Head of caudate nucleus (tissue), 42 donors: ENCODE results near the gene PRKCE.

ENCODE experiments used
- DNase-seq, 42 donors: peaks; one replicate each; pipeline versions ENCODE4 v3.0.0 to v3.0.0-alpha.2; 2020 to 2021; ENCODE audit warnings: mixed read lengths in 7 of 42
- intact Hi-C: fragments of 100-400 bp; cut with DNase I; formaldehyde crosslinking; loops from one replicate; pipeline ENCODE4 v1.15.0; 2022

The PRKCE gene

DNA sequence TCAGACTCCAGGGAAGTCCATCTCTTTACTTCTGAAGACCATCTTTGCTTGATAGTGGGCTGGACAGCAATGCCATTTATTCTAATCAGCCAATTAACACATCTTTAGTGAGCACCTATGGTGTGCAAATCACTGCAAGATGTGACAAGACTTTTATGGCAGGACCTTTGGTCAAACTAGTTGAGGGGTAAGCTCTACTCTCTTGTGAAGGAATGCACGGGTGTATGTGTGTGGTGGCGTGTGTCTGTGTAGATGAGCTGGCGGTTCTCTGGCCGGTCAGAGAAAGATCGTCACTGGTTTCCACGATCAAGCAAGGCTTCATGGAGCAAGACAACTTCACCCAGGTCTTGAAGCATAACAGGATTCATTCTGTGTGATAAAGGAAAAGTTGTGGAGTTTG lies 364.6 kb downstream of the PRKCE start:
- no peak for DNase-seq
- intact Hi-C loops, result loop anchor here (10.0 kb wide), 1 partner anchor 349 kb away; no protein-coding TSS in a partner anchor

DNA sequence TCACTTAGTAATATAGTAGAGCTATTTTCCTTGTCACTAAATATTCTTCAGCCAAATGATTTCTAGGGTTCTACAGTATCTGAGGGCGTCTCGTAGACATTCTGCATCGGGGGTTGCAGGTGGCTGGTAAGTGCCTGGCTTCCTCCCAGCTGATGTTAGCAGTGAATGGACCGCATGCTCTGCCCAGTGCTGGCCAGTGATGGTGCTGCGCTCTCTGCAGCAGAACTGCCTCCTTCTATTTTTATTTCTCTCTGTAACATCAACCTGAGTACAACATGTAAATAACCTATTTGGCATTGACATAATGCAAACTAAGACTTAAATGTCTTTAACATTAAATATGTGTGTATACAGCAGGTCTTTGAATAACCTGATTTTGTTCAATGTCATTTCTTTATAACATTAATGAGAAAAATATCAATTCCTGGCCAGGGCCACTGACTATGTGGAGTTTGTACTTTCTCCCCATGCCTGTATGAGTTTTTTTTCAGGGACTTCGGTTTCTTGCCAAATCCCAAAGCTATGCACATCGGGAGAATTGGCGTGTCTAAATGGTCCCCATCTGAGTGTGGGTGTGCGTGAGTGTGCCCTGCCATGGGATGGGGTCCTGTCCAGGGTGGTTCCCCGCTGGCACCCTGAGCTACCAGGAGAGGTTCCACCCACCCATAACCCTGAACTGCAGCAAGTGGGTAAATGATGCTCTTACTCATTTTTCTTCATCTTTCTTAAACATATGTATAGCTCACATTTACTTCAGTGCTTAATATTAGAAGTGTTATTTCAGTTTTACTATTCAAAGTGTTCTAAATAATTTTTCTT lies 367.5 kb downstream of the PRKCE start:
- DNase-seq, result peak in 21 of 42 donors; percentile 9 to 57 (median 26)
- intact Hi-C loops, result loop anchor here (10.0 kb wide), 1 partner anchor 346 kb away; no protein-coding TSS in a partner anchor

DNA sequence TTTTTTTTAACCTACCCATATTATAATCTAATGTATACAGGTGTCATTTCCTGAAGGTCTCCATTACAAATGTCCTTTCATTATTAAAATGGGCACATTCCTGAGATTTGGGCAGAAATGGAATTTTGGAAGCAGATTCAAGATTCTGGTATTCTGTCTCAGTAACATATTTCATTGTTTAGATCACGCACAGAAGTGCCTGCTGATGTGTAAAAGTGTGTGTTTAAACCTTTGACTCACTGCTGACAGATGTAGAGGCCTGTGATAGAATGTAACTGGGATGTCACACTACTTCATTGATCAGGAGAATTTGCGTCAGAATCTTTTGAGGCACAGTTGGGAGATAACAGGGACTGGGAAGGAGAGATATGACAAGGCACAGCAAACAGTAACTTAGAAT lies 368.9 kb downstream of the PRKCE start:
- intact Hi-C loops, result no loop called here
- DNase-seq, result no peak

DNA sequence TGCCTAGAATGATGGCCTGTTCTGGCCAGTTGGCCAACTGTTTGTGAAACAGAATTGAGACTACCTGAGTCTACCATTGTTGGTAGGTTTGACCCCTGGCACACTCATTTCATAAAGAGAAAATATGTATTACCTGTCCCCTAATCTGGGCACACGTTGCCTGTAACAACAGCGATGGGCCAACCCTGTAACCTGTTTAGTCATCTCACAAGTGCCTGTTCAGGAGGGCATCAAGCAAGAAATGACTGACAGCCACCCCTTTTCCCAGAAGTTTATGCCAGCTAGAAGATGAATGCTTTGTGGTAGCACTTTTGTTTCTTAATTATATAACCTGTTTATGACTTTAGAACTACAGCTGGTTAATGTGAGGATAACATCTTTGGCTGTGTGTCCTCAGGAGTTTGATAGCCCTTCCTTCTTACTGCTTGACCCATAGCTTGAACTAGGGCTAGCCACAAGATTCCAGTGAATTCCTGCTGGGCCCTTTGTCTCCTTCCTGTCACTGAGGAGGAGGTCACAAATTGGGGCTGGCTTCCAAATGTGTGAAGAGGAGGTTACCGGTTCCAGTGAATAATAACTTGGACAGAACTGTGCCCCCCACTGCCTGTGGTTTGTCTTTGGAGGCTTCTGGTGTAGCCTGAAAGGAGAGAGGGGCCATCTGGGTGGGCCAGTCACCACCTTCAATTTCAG lies 371.8 kb downstream of the PRKCE start:
- intact Hi-C loops, result no loop called here
- DNase-seq, result no peak

DNA sequence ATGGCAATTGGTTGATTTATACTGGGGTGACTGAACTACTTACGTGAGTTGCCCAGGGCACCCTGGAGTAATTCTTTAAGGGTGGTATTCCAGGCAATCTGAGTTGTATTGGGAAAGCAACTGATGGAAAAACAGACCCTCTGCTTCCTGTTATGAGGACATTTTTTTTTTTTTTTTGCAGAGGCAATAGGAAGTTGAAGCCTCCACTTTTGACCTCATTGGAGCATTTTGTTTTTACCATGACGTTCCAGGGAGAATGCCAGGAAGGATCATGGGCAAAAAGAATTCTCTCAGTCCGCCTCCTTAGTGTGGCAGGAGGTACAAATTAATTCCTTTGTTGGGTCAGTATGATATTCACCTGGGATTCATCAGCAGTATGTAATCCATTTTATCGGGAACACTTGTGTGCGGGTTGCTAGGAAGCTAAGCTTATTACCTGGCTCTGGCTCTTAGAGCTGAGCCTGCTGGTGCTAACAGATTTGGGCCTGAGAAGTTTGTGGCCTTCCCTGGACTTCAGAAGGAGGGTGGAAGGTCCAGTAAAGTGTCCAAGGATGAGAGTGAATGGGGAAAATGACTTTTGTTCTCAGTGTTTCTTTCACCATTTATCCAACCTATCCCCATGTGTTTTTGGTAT lies 372.8 kb downstream of the PRKCE start:
- intact Hi-C loops, result no loop called here
- no peak for DNase-seq

DNA sequence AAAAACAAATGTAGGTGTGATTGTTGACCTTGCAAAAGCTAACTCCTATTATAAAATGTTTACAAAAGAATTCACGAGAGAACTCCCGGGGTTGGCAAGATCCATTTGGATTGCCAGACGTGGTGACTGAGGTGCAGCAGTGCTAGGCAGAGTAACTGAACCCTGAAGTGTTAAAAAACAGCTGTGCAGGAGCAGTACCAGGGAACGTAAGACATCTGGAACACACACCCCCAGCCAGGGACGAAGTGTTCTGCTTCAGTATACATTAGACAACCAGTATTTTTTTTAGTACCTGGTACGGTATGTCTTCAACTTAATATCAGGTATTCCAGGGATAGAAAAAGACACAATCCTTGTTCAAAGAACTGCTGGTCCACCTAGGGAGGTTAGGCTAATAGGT lies 373.6 kb downstream of the PRKCE start:
- intact Hi-C loops, result no loop called here
- no peak for DNase-seq

DNA sequence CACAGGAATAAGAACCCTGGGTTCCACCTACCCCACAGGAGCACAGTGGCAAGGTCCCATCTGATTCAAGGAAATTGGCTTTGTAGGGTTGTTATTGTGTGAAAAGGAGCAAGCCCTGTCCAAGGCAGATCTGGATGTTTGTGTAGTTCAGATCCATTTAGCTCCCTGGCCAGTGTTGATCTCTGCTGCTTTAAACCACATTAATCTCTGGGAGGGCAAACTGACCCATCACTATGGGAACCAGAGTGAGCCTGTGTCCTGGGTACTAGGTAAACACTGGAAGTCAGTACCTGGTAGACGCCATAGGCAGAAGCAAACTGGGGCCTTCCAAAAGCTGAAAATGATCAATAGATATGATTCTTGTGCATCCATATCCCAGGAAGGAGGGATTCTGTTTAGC lies 374.2 kb downstream of the PRKCE start:
- intact Hi-C loops, result no loop called here
- no peak for DNase-seq

DNA sequence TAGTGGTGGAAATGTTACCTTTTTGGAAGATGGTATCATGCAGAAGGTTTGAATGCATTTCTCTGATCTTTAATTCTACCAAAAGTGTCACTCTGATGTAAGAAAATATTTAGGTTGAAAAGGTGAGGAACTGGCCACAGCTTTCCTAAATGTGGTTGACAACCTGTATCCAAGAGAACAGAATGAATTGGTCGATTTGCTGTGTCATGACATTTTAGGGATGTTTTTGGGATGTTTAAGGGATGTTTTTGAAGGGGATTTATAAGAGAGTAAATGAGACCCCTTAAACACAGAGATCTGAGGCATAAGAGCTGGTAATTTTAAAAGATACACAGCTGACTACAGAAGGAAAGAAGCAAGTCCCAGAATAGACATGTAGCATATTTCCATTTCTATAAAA lies 375.0 kb downstream of the PRKCE start:
- intact Hi-C loops, result no loop called here
- no peak for DNase-seq

DNA sequence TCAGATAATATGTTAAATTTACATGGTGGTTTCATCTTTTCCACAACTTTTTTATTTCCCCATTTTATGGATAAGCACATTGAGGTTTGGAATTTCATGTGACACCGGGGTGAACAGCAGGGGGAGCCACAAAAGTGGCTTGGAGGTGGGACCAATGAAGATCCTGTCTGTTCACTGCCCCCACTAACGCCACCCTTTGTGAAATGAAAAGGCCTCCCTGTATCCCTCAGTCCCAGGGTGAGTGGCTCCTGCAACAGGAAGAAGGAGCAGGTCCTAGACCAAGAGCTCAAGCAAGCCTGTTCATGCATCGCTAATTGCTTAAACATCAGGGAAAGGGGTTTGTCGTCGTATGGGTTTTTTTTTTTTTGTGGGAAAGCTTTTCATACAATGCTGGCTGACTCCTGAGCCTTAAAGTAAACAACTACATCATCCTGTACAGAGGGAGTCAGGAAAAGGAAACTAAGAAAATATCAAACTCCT lies 377.9 kb downstream of the PRKCE start:
- intact Hi-C loops, result no loop called here
- DNase-seq, result no peak

DNA sequence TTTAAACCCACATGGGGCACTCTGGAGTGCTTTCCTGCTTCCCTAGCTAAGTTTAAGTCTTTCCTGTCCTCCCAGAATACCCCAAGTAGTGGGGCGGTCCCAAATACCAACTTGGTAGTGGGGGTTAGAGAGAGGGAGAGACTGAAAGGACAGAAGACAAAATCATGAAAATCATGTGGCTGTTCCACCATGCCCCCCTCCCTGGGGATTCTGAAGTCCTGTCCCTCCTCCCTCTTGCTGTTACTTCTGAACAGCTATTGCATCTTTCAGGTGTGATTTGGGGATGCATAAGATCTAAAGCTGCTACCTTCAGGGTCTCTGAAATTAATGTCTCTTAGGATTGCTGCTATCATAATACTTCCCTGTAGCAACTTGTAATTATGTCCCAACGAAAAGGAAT lies 378.9 kb downstream of the PRKCE start:
- no peak for DNase-seq
- intact Hi-C loops, result no loop called here

DNA sequence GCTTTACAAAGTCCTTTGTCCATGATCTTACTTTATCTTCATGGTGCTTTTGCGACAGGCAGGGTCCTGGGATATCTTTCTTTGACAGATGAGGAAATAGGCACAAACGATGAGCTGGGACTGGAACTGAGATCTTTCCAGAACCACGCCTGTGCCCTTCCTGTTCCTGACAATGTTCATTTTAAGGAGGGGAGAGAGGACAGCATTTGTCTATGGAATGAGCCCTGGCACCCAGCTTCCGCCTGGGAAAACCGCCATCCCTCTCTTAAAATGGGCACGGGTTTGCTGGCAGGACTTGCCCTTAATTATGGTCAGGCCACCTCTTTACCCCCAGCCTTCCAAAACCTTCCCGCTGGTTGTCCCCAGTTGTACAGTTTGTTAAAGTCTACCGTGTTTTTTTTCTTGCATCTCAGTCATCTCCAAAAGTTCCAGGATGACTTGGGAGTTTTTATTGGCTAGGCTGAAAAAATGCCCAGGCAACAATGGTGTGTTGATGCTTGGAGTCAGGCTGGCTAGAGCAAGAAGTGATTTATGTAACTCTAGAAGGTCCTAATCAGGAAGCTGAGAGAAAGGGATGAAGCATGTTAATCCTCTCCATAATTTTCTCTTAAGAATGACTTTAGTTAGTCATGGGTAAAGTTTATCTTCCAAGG lies 380.8 kb downstream of the PRKCE start:
- peak in 14 of 42 donors; percentile 4 to 48 (median 20) for DNase-seq
- intact Hi-C loops, result no loop called here

DNA sequence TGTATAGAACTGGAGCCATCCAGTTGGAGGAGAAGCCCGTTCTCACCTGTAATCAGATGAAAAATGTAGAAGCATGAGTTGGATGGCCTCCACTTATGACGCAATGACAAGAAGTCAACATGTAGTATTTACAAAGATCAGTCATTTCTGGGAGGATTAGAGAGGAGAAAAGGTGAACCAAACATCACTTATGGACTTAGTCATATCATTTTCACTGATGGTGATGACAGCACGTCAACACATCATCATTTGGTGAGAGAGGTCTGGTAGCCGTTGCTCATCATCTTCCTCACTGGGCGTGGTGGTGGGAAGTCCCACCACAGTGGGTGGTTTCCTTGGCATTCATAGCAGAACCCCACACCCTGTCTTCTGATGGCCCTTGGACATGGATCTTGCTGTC lies 381.5 kb downstream of the PRKCE start:
- intact Hi-C loops, result no loop called here
- no peak for DNase-seq

DNA sequence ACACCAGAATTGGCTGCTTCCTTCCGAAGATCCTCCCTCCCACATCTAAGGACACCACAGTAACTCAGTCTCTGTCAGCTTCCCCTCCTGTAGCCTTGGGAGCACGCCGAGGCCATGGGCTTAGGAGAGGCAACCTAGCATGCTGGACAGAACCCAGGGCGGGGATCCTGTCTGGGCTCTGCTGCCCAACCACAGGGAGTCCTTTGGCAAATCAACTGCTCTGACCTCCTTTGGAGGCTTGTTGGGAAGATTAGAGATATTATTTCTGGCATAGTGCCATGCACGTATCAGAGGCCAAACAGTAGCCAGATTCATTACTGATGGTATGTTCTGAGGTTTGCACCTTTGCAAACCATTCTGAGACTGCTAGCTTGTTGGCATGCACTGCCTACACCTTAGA lies 383.1 kb downstream of the PRKCE start:
- intact Hi-C loops, result no loop called here
- DNase-seq, result no peak

DNA sequence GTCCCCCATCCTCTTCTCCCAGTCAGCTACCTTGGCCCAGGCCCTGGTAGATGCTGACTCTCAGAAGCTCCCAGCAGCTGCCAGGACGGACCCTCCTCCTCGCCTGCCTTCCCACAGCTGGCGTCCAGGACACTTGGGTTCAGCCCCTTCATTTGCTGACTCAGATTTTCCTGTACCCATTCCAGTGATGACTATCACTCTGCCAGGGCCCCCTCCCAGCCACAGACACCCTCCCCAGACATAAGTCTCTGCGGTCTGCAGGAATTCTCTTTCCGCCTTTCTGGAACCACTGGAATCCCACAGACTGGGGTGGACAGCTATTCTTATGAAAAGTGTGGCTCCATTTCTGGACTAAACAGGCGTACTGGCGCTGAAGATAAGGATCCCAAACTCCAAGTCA lies 385.5 kb downstream of the PRKCE start:
- intact Hi-C loops, result no loop called here
- DNase-seq, result no peak

DNA sequence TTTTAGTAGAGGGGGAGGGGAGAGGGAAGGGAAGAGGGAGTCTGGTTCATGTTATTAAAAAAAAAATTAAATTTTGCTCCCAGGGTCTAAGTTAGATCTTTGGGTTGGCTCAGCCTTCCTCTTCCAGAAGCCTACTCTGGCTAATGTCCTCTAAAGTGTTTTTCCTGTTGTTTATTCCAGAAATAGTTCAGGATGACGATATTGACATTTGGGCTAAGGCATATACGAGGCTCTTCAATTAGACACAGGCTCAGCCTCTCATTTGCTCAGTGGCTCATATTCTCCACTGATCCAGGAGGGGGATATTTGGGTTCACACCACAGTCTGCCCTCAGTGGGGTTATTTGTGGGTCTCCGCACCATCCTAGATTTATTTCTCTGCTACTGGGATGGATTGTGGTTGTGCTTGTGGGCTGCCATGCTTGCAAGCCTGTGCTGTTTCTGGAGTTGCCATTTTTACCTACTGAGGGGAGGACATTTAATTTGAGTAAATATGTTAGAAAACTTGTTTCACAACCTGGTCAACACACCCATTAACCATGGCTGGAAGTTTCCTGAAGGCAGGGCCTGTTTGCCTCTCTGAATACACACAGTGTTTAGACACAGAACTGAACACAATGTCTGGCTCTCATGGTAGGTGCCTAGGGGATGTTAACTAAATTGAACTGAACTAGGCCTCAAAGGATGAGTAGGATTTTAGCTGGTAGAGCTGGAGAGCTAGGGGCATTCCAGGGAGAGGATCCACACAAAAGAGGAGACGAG lies 388.2 kb downstream of the PRKCE start:
- intact Hi-C loops, result no loop called here
- no peak for DNase-seq

DNA sequence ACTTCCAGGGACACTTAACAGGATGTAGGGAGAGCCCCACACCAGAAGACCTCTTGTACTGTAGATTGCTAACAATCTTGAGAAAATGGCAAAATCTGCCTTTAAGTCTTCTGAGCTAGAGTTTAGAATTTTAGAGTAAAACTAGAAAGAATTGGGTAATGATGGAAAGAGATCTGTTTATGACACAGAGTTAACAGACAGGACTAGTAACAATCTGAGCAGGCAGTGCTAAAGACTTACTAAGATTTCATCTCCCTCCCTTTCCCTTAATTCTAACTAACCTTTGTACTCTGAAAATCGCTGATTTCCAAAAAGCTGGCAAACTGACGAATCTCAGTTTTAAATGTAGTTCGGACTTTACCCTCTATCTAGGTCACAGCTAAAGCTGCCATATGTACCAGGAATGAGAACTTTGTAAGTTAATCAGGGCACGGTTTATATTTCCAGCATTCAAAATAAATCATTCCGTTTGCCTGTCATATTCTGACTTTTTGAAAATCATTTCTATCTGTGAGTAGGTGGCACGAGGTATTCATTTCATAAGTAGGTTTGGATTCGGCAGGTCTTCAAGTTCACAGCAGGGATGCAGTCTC lies 389.2 kb downstream of the PRKCE start:
- DNase-seq, result no peak
- intact Hi-C loops, result no loop called here

DNA sequence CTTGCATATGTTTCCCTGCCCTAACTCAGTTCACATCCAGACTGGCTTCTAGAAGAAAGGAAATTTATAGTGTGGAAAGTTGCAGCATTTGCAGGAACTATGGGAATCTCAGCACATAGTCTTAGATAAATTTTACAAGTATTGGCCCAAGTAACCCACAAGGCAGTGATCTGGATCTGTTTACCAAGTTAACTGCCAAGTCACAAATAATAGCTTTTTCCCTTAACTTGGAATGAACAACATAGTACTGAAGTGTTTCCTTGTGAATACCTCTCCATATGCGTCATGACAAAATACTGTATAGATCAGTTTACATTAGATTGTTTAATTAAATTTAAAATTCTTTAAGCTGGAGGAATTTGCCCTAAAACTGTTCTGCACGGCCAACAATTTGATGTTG lies 390.0 kb downstream of the PRKCE start:
- DNase-seq, result no peak
- intact Hi-C loops, result no loop called here

DNA sequence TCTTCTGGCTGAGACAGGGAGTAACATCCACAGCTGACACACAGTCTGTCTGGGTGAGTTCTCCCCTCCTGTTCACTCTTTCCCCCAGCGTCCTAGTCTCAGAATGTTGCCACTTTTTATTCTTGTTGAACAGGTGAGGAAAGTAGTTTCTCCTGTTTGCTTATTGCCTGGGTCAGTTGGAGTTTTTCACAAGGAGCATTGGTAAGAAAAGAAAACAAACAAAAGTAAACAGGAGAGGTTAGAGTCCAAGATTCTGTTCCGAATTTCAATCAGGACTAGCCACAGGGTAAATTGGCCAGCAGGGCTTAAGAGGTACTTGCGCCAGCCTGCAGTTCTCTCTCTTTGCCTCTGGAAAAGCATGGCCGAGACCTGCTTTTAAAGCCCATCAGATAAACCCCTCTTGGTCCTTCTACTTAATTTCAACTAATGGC lies 390.7 kb downstream of the PRKCE start:
- intact Hi-C loops, result no loop called here
- DNase-seq, result no peak

DNA sequence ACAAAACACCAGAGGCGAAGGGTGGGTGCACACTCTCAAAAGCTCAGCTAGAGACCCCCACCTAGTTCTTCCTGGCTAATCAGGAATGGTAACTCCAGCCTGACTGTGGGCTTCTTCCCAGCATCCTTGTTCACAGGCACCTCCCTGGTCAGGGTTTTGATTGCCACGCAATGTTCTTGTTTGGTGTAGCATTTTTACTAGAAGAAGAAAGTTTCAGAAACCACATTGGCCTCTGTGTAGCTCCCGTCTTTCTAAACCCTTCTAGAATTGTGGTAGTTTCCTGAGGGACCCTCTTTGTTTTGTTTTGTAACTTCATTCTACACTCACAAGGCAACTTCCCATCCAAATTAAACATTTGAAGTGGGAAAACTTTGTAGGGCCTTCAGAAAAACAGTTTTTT lies 391.2 kb downstream of the PRKCE start:
- intact Hi-C loops, result no loop called here
- DNase-seq, result no peak
